Gastrocnemius medialis (tissue), 4 donors: ENCODE data around the gene ADD3. TPM values are rescaled to one million over a fixed set of nuclear protein-coding genes. Genes with fewer than 3 reads are reported as not detected.

Experiments used
- ATAC-seq, 2 donors: fragments of 150-250 bp; one replicate each; pipeline ENCODE4 v1.9.1; 2016
- DNase-seq, 2 donors: peaks; one replicate each; pipeline ENCODE4 v3.0.0-alpha.2; 2019
- H3K27ac ChIP-seq, 4 donors: fragments of 200-600 bp; sonication (generic); 1 replicate in 1 of 4; 2 replicates in 3 of 4; pipeline ENCODE4 v1.5.1; 2016 to 2018; ENCODE audit warnings: mild to moderate bottlenecking in 2 of 4, moderate library complexity in 1 of 4
- H3K27me3 ChIP-seq, 3 donors: fragments of 200-600 bp; sonication (generic) in 2 of 3; 1 replicate in 1 of 3; 2 replicates in 2 of 3; pipeline versions ENCODE4 v1.5.1 to v1.6.0; 2016 to 2019; ENCODE audit warnings: mild to moderate bottlenecking in 1 of 3, moderate library complexity in 1 of 3
- H3K36me3 ChIP-seq, 2 donors: fragments of 200-600 bp; sonication (generic) in 1 of 2; one replicate each; pipeline ENCODE4 v1.5.1; 2017 to 2018
- H3K4me1 ChIP-seq, 2 donors: fragments of 200-600 bp; sonication (generic) in 1 of 2; one replicate each; pipeline ENCODE4 v1.5.1; 2016 to 2017; ENCODE audit warnings: mild to moderate bottlenecking in 2 of 2
- H3K4me3 ChIP-seq, 4 donors: fragments of 200-600 bp; sonication (generic) in 3 of 4; 1 replicate in 1 of 4; 2 replicates in 3 of 4; pipeline ENCODE4 v1.5.1; 2016 to 2019; ENCODE audit warnings: mild to moderate bottlenecking in 2 of 4
- H3K9me3 ChIP-seq, 3 donors: fragments of 200-600 bp; sonication (generic) in 2 of 3; 1 replicate in 1 of 3; 2 replicates in 2 of 3; pipeline ENCODE4 v1.5.1; 2016 to 2019
- CTCF ChIP-seq, 5 experiments: fragments of 450-650 bp in 3 of 5; fragments of 200-600 bp in 2 of 5; sonication (generic) in 2 of 5; IDR thresholded peaks in 4 of 5; conservative IDR thresholded peaks in 1 of 5; 1 replicate in 4 of 5; 2 replicates in 1 of 5; pipeline ENCODE4 v1.5.1; 2016 to 2019; ENCODE audit warnings: antibody characterized with exemption in 5 of 5, mild to moderate bottlenecking in 3 of 5, moderate library complexity in 3 of 5
- POLR2A ChIP-seq, 2 donors: fragments of 450-650 bp; IDR thresholded peaks; one replicate each; pipeline ENCODE4 v1.6.1; 2017; ENCODE audit warnings: antibody characterized with exemption in 2 of 2, mild to moderate bottlenecking in 2 of 2, moderate library complexity in 2 of 2
- in situ Hi-C, 4 donors: fragments of 200-750 bp; cut with MboI; loops; one replicate each; pipeline versions ENCODE4 v1.15.0 to v1.8.0; 2017; ENCODE audit warnings: low sequenced_read_pairs in 4 of 4
- intact Hi-C: fragments of 100-400 bp; cut with DNase I; formaldehyde crosslinking; loops from one replicate; pipeline ENCODE4 v1.15.1; 2023; ENCODE audit warnings: low total_unique reads
- total RNA-seq, 4 donors: library from RNA; depleted of rRNA; stranded (reverse); fragments of >200 nt; gene quantifications; one replicate each; pipeline versions ENCODE4 v1.1.0 to v1.2.3, GENCODE V29; 2016

Gene ADD3
- total RNA-seq, 4 donors from 2014 or later = 16.0 to 31.3 (median 18.4) TPM

- ATAC-seq = no peak
- Histone ChIP-seq H3K27ac (no peak overlapping the region), H3K4me3 (no peak overlapping the region), H3K36me3 (no peaks in the 10 kb centered on the region), H3K27me3 (no peaks in the 10 kb centered on the region), H3K9me3 (no peaks in the 10 kb centered on the region), H3K4me1 (no peaks in the 10 kb centered on the region)
- intact Hi-C loops (no loop called here), in situ Hi-C loops (no loop called here)
- DNase-seq = no peak
- no peak for TF ChIP-seq CTCF (IDR thresholded peaks at IDR 0.05 in 4 of 5, conservative IDR thresholded peaks at IDR 0.05 in 1 of 5)
Observed at GRCh38 chr10:109972372-109973001, 35.3 kb upstream of the ADD3 start.

DNA sequence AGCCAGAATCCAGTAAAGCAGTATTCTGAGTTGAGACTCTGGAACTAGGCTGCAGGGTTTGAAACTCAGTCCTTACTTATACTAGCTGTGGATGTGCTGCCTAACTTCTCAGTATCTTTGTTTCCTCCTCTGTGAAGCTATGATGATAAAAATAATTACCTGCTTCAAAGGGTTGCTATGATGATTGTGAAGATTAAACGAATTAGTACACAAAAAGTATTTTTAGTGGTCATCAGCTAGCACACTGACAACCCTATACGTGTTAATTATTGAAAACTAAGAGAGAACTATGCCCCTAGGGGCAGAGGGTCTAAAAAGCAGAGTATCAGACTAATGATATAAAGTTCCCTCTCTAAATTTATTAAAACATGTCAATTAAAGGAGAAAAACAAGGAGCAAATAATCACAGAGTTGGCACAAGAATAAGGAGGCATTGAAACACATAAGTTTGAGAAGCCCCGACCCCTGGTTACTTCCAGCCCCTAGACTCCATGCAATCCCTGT lies 34.4 kb upstream of the ADD3 start:
- intact Hi-C loops = no loop called here
- ATAC-seq (no peak), DNase-seq (no peak)
- Histone ChIP-seq H3K9me3 (no peaks in the 10 kb centered on the region), H3K36me3 (no peaks in the 10 kb centered on the region), H3K27ac (no peak overlapping the region), H3K4me1 (no peaks in the 10 kb centered on the region), H3K27me3 (no peaks in the 10 kb centered on the region), H3K4me3 (no peak overlapping the region)
- in situ Hi-C loops = no loop called here
- no peak for TF ChIP-seq CTCF (IDR thresholded peaks at IDR 0.05 in 4 of 5, conservative IDR thresholded peaks at IDR 0.05 in 1 of 5)
- TF ChIP-seq POLR2A (IDR thresholded peaks at IDR 0.05) = no peak

DNA sequence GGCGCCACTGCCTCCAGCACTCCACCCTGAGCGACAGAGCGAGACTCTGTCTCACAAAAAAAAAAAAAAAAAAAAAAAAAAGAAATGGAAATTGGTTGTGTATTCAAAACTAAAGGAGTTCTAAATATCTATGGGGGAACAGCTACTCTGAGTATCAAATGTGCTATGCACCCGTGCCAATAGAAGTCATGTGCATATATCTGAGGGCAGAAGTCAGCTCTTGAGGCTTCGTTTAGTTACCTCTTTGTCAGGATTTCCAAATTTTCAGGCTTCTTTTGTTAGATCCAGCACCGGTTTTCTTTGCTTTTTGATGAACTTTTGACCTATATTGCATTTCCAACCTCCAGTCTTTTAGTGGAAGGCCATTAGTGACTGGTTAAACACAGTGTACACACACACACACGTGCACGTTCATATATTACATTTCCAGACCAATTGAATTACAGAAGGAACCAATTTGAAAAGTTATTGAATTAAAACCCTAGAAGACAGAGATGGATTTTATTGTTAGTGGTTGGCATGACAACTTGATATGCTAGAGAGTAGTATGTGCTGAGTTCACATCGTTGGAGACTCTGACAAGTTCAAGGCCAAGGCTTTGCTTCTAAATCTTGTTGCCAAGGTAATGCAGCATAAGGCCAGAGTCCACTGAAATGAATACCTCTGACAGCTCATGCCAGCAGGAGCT lies 33.1 kb upstream of the ADD3 start:
- no peaks in the 10 kb centered on the region for H3K9me3 ChIP-seq
- H3K4me1 ChIP-seq = no peaks in the 10 kb centered on the region
- no peak for TF ChIP-seq CTCF (IDR thresholded peaks at IDR 0.05 in 4 of 5, conservative IDR thresholded peaks at IDR 0.05 in 1 of 5)
- no peak for TF ChIP-seq POLR2A (IDR thresholded peaks at IDR 0.05)
- no peak overlapping the region for H3K4me3 ChIP-seq
- no peaks in the 10 kb centered on the region for H3K36me3 ChIP-seq
- H3K27ac ChIP-seq = no peak overlapping the region
- intact Hi-C loops (no loop called here), in situ Hi-C loops (no loop called here)
- no peak for DNase-seq
- no peaks in the 10 kb centered on the region for H3K27me3 ChIP-seq
- no peak for ATAC-seq

DNA sequence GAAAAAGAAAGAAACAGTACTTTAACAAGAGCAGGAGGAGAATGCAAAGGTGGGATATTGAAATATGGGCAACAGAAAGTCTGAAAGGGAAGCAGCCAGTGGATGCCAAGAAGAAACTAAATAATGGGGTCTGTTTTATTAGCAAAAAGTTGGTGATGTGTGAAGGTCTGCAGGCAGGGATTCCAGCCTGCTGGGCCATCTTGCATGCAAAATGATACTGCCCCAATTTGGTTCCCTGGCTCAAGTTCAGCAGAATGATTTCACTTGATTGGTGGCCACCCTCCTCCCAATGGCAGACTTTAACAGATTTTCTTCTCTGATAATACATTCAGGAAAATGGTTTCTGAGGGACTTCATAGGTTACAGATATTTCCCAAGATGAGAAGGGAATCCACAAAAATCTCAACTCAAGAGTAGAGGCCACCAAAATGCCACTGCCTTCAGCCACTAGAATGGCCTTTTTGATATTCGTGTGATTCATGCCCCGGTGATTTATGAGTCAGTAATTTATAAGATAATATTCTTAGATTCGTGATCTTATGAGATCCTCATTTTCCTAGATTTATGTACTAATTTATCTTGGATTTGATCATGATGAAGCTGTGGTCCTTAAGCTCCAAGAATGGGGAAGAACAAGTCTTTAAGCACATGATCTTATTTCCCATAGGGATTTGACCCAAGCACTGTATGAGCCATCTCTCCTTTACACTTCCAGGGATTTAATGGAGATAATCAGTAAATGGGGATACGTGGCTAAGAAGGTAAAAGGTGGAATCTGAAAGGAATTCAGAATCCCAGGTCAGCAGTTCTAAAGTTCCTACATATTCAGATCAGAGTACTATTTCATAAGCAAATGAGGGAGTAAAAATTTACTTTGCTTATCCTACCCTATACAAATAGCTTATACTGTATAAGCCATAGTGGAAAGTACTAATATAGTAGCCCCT lies 32.3 kb upstream of the ADD3 start:
- H3K9me3 ChIP-seq = no peaks in the 10 kb centered on the region

More for the DNA sequence above, 32.3 kb upstream of the ADD3 start:
- H3K27ac ChIP-seq = no peak overlapping the region
- no peaks in the 10 kb centered on the region for H3K4me1 ChIP-seq
- no peaks in the 10 kb centered on the region for H3K27me3 ChIP-seq
- intact Hi-C loops = no loop called here
- in situ Hi-C loops = no loop called here
- DNase-seq (no peak), ATAC-seq (no peak)
- no peaks in the 10 kb centered on the region for H3K36me3 ChIP-seq
- H3K4me3 ChIP-seq = no peak overlapping the region
- TF ChIP-seq CTCF (IDR thresholded peaks at IDR 0.05 in 4 of 5, conservative IDR thresholded peaks at IDR 0.05 in 1 of 5) (no peak), POLR2A (IDR thresholded peaks at IDR 0.05) (no peak)
